Small intestine (tissue), 7 donors: ENCODE data around the gene ARHGEF35. TPM values are rescaled to one million over a fixed set of nuclear protein-coding genes. Genes with fewer than 3 reads are reported as not detected.
"Not testable (repeated sequence)": the region's sequence is repeated elsewhere in the genome, so short reads cannot be mapped to it uniquely, and the experiment has no call there.

Experiments used
- DNase-seq, 2 donors: peaks; one replicate each; pipeline versions ENCODE4 v3.0.0 to v3.0.0-alpha.2; 2013
- FAIRE-seq: peaks from 2 replicates; lab custom pipeline; 2012; peaks lifted over from hg19 to GRCh38; lab: Jason Lieb, UNC
- H3K27ac ChIP-seq, 3 donors: one replicate each; pipeline ENCODE4 v1.5.1; 2013; ENCODE audit warnings: low read length in 2 of 3, mild to moderate bottlenecking in 2 of 3, control low read depth in 1 of 3, inconsistent platforms in 1 of 3, low read depth in 1 of 3, moderate library complexity in 1 of 3
- H3K27me3 ChIP-seq, 3 donors: one replicate each; pipeline ENCODE4 v1.6.1; 2013; ENCODE audit warnings: low read length in 3 of 3, inconsistent platforms in 1 of 3; ENCODE audit not compliant: control insufficient read depth in 3 of 3, insufficient read depth in 3 of 3
- H3K36me3 ChIP-seq, 3 donors: one replicate each; pipeline ENCODE4 v1.6.1; 2013; ENCODE audit warnings: low read length in 3 of 3, inconsistent platforms in 1 of 3, low read depth in 1 of 3, mild to moderate bottlenecking in 1 of 3, moderate library complexity in 1 of 3; ENCODE audit not compliant: control insufficient read depth in 3 of 3, insufficient read depth in 2 of 3
- H3K4me1 ChIP-seq, 3 donors: one replicate each; pipeline ENCODE4 v1.6.1; 2013; ENCODE audit warnings: low read length in 2 of 3, inconsistent platforms in 1 of 3, low read depth in 1 of 3, mild to moderate bottlenecking in 1 of 3, moderate library complexity in 1 of 3; ENCODE audit not compliant: control insufficient read depth in 3 of 3, insufficient read depth in 2 of 3
- H3K4me3 ChIP-seq, 3 donors: one replicate each; pipeline ENCODE4 v1.5.1; 2013; ENCODE audit warnings: low read length in 3 of 3, control low read depth in 1 of 3, inconsistent platforms in 1 of 3, low read depth in 1 of 3, mild to moderate bottlenecking in 1 of 3, moderate library complexity in 1 of 3
- H3K9me3 ChIP-seq, 2 donors: one replicate each; pipeline ENCODE4 v1.6.1; 2013; ENCODE audit warnings: low read depth in 1 of 2, low read length in 1 of 2; ENCODE audit not compliant: control insufficient read depth in 2 of 2, insufficient read depth in 1 of 2
- WGBS, 3 donors: extraction: QIAGEN DNeasy Blood & Tissue Kit; methylation state at CpG; one replicate each; pipeline ENCODE4 v1.1.7; 2013; 5-methylcytosine and 5-hydroxymethylcytosine counted together
- polyA plus RNA-seq, 4 donors: library from polyadenylated mRNA; stranded (reverse) in 3 of 4; unstranded in 1 of 4; fragments of 200-250 nt in 3 of 4; fragments of 120-200 nt in 1 of 4; gene quantifications; one replicate each; pipeline versions ENCODE4 v1.2.1 to v1.2.3, GENCODE V29; 2013
- donor health status: healthy with polysubstance abuse.
- donor health status: control.
- donor health status: control.
- donor health status: Bipolar disorder and iron deficiency.
- donor health status: healthy.

Gene ARHGEF35
- polyA plus RNA-seq, 4 donors = 23.6 to 46.1 (median 37.1) TPM

- H3K4me1 ChIP-seq, H3K9me3 ChIP-seq, H3K4me3 ChIP-seq, FAIRE-seq, H3K27me3 ChIP-seq, H3K36me3 ChIP-seq, DNase-seq, H3K27ac ChIP-seq: not testable (repeated sequence)
- WGBS, 3 donors = 64 to 78% (median 69%) methylated on average over 3 of the region's 4 CpGs
Measured at GRCh38 chr7:144198934-144199333, 3.3 kb upstream of the ARHGEF35 start.

GRCh38 chr7:144194453-144194852 lies 1.2 kb downstream of the ARHGEF35 start:
- not testable (repeated sequence) for H3K9me3 ChIP-seq, H3K27ac ChIP-seq, DNase-seq, FAIRE-seq, H3K4me3 ChIP-seq, H3K4me1 ChIP-seq, H3K27me3 ChIP-seq, H3K36me3 ChIP-seq
- no CpG with 5 or more reads among the region's 6 CpGs for WGBS, 3 donors

GRCh38 chr7:144193782-144194181 lies 1.9 kb downstream of the ARHGEF35 start:
- not testable (repeated sequence) for H3K4me1 ChIP-seq, DNase-seq, H3K36me3 ChIP-seq, H3K4me3 ChIP-seq, H3K27me3 ChIP-seq, H3K9me3 ChIP-seq, FAIRE-seq, H3K27ac ChIP-seq
- WGBS, 3 donors = no CpG with 5 or more reads among the region's 11 CpGs

- no CpG with 5 or more reads among the region's 3 CpGs for WGBS, 3 donors
- not testable (repeated sequence) for H3K4me1 ChIP-seq, H3K9me3 ChIP-seq, H3K27ac ChIP-seq, H3K27me3 ChIP-seq, FAIRE-seq, H3K36me3 ChIP-seq, H3K4me3 ChIP-seq, DNase-seq
Measured at GRCh38 chr7:144188578-144189171, 7.0 kb downstream of the ARHGEF35 start.

GRCh38 chr7:144187848-144188247 lies 7.8 kb downstream of the ARHGEF35 start:
- not testable (repeated sequence) for H3K36me3 ChIP-seq, H3K27ac ChIP-seq, H3K4me3 ChIP-seq, H3K4me1 ChIP-seq, FAIRE-seq, H3K27me3 ChIP-seq, DNase-seq, H3K9me3 ChIP-seq
- WGBS, 3 donors = no CpG with 5 or more reads among the region's 5 CpGs

- no CpG with 5 or more reads among the region's 19 CpGs for WGBS, 3 donors
- FAIRE-seq = not testable (repeated sequence)
Measured at GRCh38 chr7:144183166-144183565, 12.5 kb downstream of the ARHGEF35 start, which contains the start of gene CTAGE4. TSS of gene CTAGE4 (plus strand) at chr7:144183466. CDS start at chr7:144183504, 38 bp downstream.

GRCh38 chr7:144179165-144179479 lies 16.5 kb downstream of the ARHGEF35 start:
- 71 to 74% (median 71%) methylated on average over 1 of the region's 2 CpGs for WGBS, 3 donors
- H3K27ac ChIP-seq, H3K36me3 ChIP-seq, FAIRE-seq, H3K27me3 ChIP-seq, H3K9me3 ChIP-seq, DNase-seq, H3K4me1 ChIP-seq, H3K4me3 ChIP-seq: not testable (repeated sequence)

More at GRCh38 chr7:144183166-144183565, 12.5 kb downstream of the ARHGEF35 start, which contains the start of gene CTAGE4:
- H3K9me3 ChIP-seq, H3K36me3 ChIP-seq, H3K27ac ChIP-seq, DNase-seq, H3K4me1 ChIP-seq, H3K4me3 ChIP-seq, H3K27me3 ChIP-seq: not testable (repeated sequence)

GRCh38 chr7:144178380-144179164 lies 17.1 kb downstream of the ARHGEF35 start:
- peak; percentile 24 to 40 for DNase-seq
- not testable (repeated sequence) for H3K36me3 ChIP-seq, H3K4me1 ChIP-seq, H3K27ac ChIP-seq, H3K27me3 ChIP-seq, FAIRE-seq, H3K9me3 ChIP-seq, H3K4me3 ChIP-seq
- WGBS, 3 donors = 40 to 56% (median 46%) methylated on average over 5 to 10 of the region's 10 CpGs
